PC-9 (cell line): Measurements from ENCODE around the gene MIDN. TPM values are rescaled to one million over a fixed set of nuclear protein-coding genes. Genes with fewer than 3 reads are reported as not detected.

Source experiments
- BruUV-seq: library from RNA; stranded (reverse); fragments of 400-500 nt; replicated peaks from 2 replicates; lab custom pipeline; 2021; lab: Mats Ljungman, UMichigan
- CTCF ChIA-PET: fragments of 300-600 bp; sonication (Branson Sonifier 250); formaldehyde crosslinking; loops from one replicate; lab custom pipeline; 2022; ENCODE audit warnings: antibody characterized with exemption; lab: Charles Lee
- POLR2A ChIA-PET: fragments of 300-600 bp; sonication (Branson Sonifier 250); formaldehyde crosslinking; loops from one replicate; lab custom pipeline; 2022; ENCODE audit warnings: antibody characterized with exemption; ENCODE audit not compliant: unreplicated experiment; lab: Charles Lee
- DNase-seq, 2 experiments: peaks; one replicate each; pipeline versions ENCODE4 v3.0.0 to v3.0.0-alpha.2; 2015 to 2022; ENCODE audit warnings: mixed read lengths in 1 of 2
- H2AFZ ChIP-seq: fragments of 200-600 bp; sonication (generic); 2 replicates; pipeline ENCODE4 v1.8.1; 2017; ENCODE audit warnings: antibody characterized with exemption
- H3F3A ChIP-seq: fragments of 200-600 bp; sonication (generic); 2 replicates; pipeline ENCODE4 v1.8.1; 2017; ENCODE audit warnings: antibody characterized with exemption, mild to moderate bottlenecking, low read depth; ENCODE audit not compliant: insufficient read depth
- H3K27ac ChIP-seq: fragments of 200-600 bp; sonication (generic); 2 replicates; pipeline ENCODE4 v1.6.1; 2016; ENCODE audit warnings: mixed run types
- H3K27me3 ChIP-seq: fragments of 200-600 bp; sonication (generic); 2 replicates; pipeline ENCODE4 v1.6.1; 2016; ENCODE audit warnings: low read depth, mixed run types; ENCODE audit not compliant: insufficient read depth
- H3K36me3 ChIP-seq: fragments of 200-600 bp; sonication (generic); 2 replicates; pipeline ENCODE4 v1.6.1; 2016; ENCODE audit warnings: low read depth, mixed run types
- H3K4me1 ChIP-seq: fragments of 200-600 bp; sonication (generic); replicated peaks from 2 replicates; pipeline ENCODE4 v1.6.1; 2016; ENCODE audit warnings: mixed run types; ENCODE audit not compliant: insufficient read depth
- H3K4me2 ChIP-seq: fragments of 200-600 bp; sonication (generic); 2 replicates; pipeline ENCODE4 v1.6.1; 2017; ENCODE audit warnings: mixed run types
- H3K4me3 ChIP-seq: fragments of 200-600 bp; sonication (generic); 2 replicates; pipeline ENCODE4 v1.6.1; 2016; ENCODE audit warnings: mixed run types
- H3K79me2 ChIP-seq: fragments of 200-600 bp; sonication (generic); 2 replicates; pipeline ENCODE4 v1.6.1; 2017; ENCODE audit warnings: low read depth, mixed run types
- H3K9me2 ChIP-seq: fragments of 200-600 bp; sonication (generic); 2 replicates; pipeline ENCODE4 v1.8.1; 2017; ENCODE audit warnings: mild to moderate bottlenecking; ENCODE audit not compliant: insufficient read depth
- H3K9me3 ChIP-seq: fragments of 200-600 bp; sonication (generic); 2 replicates; pipeline ENCODE4 v1.8.1; 2016; ENCODE audit warnings: low read depth; ENCODE audit not compliant: insufficient read depth
- H4K20me1 ChIP-seq: fragments of 200-600 bp; sonication (generic); 2 replicates; pipeline ENCODE4 v1.8.1; 2017; ENCODE audit not compliant: insufficient read depth
- EZH2 ChIP-seq: fragments of 200-600 bp; sonication (generic); IDR thresholded peaks from 2 replicates; pipeline ENCODE4 v1.8.0; 2017; ENCODE audit warnings: antibody characterized with exemption, low read depth
- intact Hi-C: fragments of 100-400 bp; cut with micrococcal nuclease; formaldehyde crosslinking; loops from one replicate; pipeline ENCODE4 v1.10.0; 2022; ENCODE audit not compliant: unreplicated experiment
- total RNA-seq: library from RNA; stranded (reverse); gene quantifications from 2 replicates; pipeline ENCODE4 v1.2.3, GENCODE V29; 2021
- TF ChIP-seq, protein P1 (sequence below): fragments of 200-600 bp; sonication (generic); conservative IDR thresholded peaks from 2 replicates; pipeline ENCODE4 v1.6.1; 2017; ENCODE audit warnings: mixed run types, antibody characterized with exemption, mild to moderate bottlenecking, moderate library complexity

Gene MIDN
- total RNA-seq, 1 experiment from 2014 or later, result 61.4 TPM

DNA sequence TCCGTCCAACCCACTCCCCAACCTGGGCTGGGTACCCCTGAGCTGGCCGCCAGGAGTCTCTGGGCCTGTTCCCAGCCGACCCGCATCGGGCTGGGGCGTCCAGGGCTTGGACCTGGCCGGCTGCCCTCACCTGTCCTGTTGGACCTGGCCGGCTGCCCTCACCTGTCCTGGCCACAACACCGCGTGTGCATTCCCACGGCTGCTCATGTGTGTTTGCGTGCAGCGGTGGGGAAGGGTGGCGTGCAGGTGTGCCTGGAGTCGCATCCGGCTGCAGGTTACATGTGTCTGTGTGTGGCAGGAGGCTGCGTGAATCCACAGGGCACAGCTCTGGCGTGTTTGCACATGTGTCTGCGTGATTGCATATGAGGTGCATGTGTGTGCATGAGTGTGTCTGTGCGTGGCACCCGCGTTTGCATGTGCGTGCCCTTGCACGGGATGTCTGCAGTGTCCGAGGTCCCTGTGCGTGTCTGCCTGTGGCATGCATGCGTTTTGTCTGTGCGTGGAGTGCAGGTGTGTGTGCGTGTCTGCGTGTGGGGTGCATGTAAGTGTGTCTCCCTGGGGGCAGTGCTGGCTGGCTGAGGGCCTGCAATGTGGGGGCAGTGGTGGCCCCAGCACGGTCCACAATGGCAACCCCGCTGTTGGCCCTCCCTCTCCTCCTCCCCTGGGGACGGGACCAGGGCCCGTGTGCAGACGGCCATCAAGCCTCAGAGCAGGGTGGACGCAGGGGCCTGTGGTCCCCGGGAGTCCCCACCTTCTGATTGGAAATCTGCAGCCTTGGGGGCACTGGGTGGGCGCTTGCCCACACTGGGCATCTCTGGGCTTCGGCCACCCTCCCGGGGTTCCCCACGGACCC, 40.7 kb downstream of the MIDN start:
- ChIA-PET CTCF (no interaction called here), POLR2A (no interaction called here)
- Histone ChIP-seq H3K4me2 (no peak overlapping the region), H3F3A (peaks cover 5% of the 10 kb centered on the region; the same call in 1 of the 2 replicates), H2AFZ (no peak overlapping the region), H3K27ac (no peak overlapping the region), H4K20me1 (no peaks in the 10 kb centered on the region), H3K4me3 (no peak overlapping the region), H3K4me1 (no peaks in the 10 kb centered on the region), H3K9me2 (no peaks in the 10 kb centered on the region), H3K36me3 (no peaks in the 10 kb centered on the region), H3K79me2 (no peaks in the 10 kb centered on the region), H3K9me3 (no peaks in the 10 kb centered on the region), H3K27me3 (peaks cover 32% of the 10 kb centered on the region; the same call in 1 of the 2 replicates)
- no peak for TF ChIP-seq EZH2
- TF ChIP-seq, protein P1, sequence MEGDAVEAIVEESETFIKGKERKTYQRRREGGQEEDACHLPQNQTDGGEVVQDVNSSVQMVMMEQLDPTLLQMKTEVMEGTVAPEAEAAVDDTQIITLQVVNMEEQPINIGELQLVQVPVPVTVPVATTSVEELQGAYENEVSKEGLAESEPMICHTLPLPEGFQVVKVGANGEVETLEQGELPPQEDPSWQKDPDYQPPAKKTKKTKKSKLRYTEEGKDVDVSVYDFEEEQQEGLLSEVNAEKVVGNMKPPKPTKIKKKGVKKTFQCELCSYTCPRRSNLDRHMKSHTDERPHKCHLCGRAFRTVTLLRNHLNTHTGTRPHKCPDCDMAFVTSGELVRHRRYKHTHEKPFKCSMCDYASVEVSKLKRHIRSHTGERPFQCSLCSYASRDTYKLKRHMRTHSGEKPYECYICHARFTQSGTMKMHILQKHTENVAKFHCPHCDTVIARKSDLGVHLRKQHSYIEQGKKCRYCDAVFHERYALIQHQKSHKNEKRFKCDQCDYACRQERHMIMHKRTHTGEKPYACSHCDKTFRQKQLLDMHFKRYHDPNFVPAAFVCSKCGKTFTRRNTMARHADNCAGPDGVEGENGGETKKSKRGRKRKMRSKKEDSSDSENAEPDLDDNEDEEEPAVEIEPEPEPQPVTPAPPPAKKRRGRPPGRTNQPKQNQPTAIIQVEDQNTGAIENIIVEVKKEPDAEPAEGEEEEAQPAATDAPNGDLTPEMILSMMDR, result no peak
- no TSS peak for BruUV-seq
- DNase-seq, result no peak
- intact Hi-C loops, result no loop called here

DNA sequence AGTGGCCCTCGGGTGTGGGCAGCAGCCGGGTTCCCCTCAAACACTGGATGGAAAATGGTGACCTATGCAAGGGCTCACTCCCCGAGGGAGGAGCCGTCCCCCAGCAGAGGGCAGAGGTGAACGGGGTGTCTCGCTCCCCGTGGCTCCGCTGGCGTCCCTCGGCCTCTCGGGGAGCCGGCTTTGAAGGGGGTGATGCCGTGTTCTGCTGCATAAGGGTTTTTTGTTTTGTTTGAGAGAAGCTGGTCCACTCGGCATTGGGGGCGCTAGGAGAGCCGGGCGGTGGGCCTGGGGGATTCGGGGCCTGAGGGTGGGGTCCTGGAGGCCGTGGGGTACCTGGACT, 41.3 kb downstream of the MIDN start:
- Histone ChIP-seq H3K4me3 (no peak overlapping the region), H3K79me2 (no peaks in the 10 kb centered on the region), H3K9me3 (no peaks in the 10 kb centered on the region), H3F3A (peaks cover 4% of the 10 kb centered on the region; the same call in 1 of the 2 replicates), H3K27me3 (peaks cover 34% of the 10 kb centered on the region; the same call in 1 of the 2 replicates), H4K20me1 (no peaks in the 10 kb centered on the region), H3K36me3 (no peaks in the 10 kb centered on the region), H3K4me2 (no peak overlapping the region), H3K27ac (no peak overlapping the region), H2AFZ (no peak overlapping the region), H3K9me2 (no peaks in the 10 kb centered on the region), H3K4me1 (no peaks in the 10 kb centered on the region)
- TF ChIP-seq, protein P1, result no peak
- TF ChIP-seq EZH2, result no peak
- intact Hi-C loops, result no loop called here
- BruUV-seq, result no TSS peak
- ChIA-PET CTCF (no interaction called here), POLR2A (no interaction called here)
- DNase-seq, result no peak

DNA sequence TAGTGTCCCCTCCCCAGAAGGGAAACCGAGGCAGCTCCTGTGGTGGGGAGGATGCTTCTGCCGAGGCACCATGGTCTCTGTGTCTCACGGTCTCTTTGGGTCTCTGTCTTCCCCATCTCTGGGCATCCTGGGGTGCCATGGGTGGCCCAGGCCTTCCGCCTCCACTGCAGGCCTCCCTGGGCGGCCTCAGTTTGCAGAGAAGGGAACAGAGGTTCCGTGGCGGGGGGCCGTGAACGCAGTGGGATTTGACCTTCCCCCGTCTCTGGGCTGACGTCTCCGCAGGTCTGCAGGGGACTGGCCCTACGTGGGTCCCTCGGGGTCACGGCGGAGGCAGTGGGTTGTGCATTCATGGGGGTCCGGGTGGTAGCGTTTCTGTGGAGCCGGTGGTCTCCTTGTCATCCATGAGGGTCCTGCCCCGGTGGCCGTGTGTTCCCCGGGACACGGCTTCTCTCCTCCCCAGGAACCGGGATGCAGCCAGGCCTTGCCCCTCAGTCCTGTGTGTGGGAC, 41.9 kb downstream of the MIDN start:
- H3K79me2 ChIP-seq, result no peaks in the 10 kb centered on the region
- H3K27ac ChIP-seq, result no peak overlapping the region
- no peak overlapping the region for H3K4me3 ChIP-seq
- H3K36me3 ChIP-seq, result no peaks in the 10 kb centered on the region
- H2AFZ ChIP-seq, result no peak overlapping the region
- H3K4me1 ChIP-seq, result no peaks in the 10 kb centered on the region
- DNase-seq, result no peak
- no peaks in the 10 kb centered on the region for H3K9me2 ChIP-seq
- ChIA-PET CTCF (no interaction called here), POLR2A (no interaction called here)
- no peaks in the 10 kb centered on the region for H4K20me1 ChIP-seq
- BruUV-seq, result no TSS peak
- TF ChIP-seq, protein P1, result no peak
- no peak for TF ChIP-seq EZH2
- no peaks in the 10 kb centered on the region for H3K9me3 ChIP-seq
- H3K27me3 ChIP-seq, result peaks cover 34% of the 10 kb centered on the region; the same call in 1 of the 2 replicates
- H3K4me2 ChIP-seq, result no peak overlapping the region
- intact Hi-C loops, result no loop called here
- H3F3A ChIP-seq, result no peaks in the 10 kb centered on the region; the same call in 1 of the 2 replicates
